ENCODE data around the gene TEX101. TPM values are rescaled to one million over a fixed set of nuclear protein-coding genes. Genes with fewer than 3 reads are reported as not detected.
"Not testable (repeated sequence)": the region's sequence is repeated elsewhere in the genome, so short reads cannot be mapped to it uniquely, and the experiment has no call there.

The TEX101 gene
- total RNA-seq, 1 donor from 2014 or later: not detected

GRCh38 chr19:43416951-43417623 is 2.4 kb downstream of the TEX101 start:
- intact Hi-C loops (cut with micrococcal nuclease): no loop called here

DNA sequence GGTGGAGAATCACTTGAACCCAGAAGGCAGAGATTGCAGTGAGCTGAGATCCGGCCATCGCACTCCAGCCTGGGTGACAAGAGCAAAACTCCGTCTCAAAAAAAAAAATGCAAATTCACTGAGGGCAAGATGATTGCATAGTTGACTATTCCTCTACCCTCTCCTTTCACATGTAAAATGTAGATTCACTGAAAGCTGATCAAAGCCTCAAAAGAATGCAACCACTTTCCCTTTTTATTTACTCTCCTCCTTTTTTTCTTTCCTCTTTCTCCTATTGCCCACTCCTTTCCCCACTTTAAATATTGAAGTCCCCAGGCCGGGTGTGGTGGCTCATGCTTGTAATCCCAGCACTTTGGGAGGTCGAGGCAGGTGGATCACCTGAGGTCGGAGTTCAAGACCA is 6.3 kb downstream of the TEX101 start:
- intact Hi-C loops (cut with micrococcal nuclease): no loop called here

GRCh38 chr19:43422000-43422688 is 7.5 kb downstream of the TEX101 start:
- intact Hi-C loops (cut with micrococcal nuclease): no loop called here

DNA sequence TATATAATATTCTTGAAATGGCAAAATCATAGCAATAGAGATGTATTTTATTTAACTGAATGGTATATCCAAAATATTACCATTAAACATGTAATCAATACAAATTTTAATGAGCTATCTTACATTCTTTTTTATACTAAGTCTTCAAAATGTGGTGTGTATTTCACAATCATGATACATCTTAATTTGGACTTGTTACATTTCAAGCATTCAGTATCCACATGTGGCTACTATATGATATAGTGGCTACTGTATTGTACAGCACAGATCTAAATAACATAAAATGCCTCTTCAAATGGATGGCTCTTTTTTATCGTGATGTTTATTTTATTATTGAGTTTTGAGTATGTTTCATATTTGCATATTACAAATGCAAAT is 8.0 kb downstream of the TEX101 start:
- intact Hi-C loops (cut with micrococcal nuclease): no loop called here

- intact Hi-C loops (cut with micrococcal nuclease): no loop called here
Observed at GRCh38 chr19:43423779-43424178, 9.1 kb downstream of the TEX101 start.

- intact Hi-C loops (cut with micrococcal nuclease): no loop called here
Observed at GRCh38 chr19:43425567-43426392, 11.1 kb downstream of the TEX101 start.

- intact Hi-C loops (cut with micrococcal nuclease): no loop called here
Observed at GRCh38 chr19:43429395-43429794, 14.7 kb downstream of the TEX101 start.

- intact Hi-C loops (cut with micrococcal nuclease): no loop called here
Observed at GRCh38 chr19:43430142-43430710, 15.5 kb downstream of the TEX101 start.

DNA sequence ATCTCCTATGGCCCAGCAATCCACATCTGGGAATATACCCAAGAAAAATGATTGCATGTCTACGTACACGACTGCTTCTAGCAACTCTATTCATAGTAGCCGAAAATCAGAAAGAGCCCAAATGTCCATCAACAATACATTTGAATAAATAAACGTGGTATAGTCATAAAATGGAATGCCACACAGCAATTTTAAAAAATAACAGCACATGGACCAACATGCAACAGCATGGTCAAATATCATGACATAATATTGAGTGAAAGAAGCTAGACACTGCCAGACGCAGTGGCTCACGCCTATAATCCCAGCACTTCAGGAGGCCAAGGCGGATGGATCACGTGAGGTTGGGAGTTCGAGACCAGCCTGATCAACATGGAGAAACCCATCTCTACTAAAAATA is 16.3 kb downstream of the TEX101 start:
- intact Hi-C loops (cut with micrococcal nuclease): no loop called here

GRCh38 chr19:43433358-43433673 is 18.6 kb downstream of the TEX101 start:
- intact Hi-C loops (cut with micrococcal nuclease): loop anchor here (1.0 kb wide), 1 partner anchor 86 kb away; no protein-coding TSS in a partner anchor

- intact Hi-C loops (cut with micrococcal nuclease): loop anchor here (1.0 kb wide), 1 partner anchor 86 kb away; no protein-coding TSS in a partner anchor
Observed at GRCh38 chr19:43433689-43434088, 19.0 kb downstream of the TEX101 start.

DNA sequence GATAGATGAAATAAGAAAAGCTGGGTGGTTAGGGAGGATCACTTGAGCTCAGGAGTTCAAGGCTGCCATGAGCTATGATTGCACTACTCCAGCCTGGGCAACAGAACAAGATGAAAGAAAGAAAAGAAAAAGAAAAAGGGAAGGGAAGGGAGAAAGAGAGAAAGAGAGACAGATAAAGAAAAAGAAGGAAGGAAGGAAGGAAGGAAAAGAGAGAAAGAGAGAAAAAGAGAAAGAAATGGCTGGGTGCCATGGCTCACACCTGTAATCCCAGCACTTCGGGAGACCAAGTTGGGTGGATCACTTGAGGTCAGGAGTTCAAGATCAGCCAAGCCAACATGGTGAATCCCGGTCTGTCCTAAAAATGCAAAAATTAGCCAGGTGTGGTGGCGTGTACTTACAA is 21.1 kb downstream of the TEX101 start:
- intact Hi-C loops (cut with micrococcal nuclease): no loop called here

DNA sequence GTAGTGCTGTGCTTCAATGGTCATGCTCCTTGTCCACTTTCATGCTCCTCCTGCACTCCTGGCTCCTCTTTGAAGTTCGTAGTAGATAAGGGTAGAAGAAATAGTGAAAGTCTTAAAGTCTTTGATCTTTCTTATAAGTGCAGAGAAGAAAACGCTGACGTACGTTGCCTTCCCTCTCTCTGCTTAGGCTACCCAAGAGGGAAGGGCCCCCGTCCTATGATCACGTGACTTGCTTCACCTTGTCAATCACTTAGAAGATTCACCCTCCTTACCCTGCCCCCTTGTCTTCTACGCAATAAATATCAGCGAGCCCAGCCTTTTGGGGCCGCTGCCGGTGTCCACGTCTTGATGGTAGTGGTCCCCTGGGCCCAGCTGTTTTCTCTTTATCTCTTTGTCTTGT is 22.6 kb downstream of the TEX101 start:
- intact Hi-C loops (cut with micrococcal nuclease): not testable (repeated sequence)

- intact Hi-C loops (cut with micrococcal nuclease): no loop called here
Observed at GRCh38 chr19:43437712-43438111, 23.0 kb downstream of the TEX101 start.

DNA sequence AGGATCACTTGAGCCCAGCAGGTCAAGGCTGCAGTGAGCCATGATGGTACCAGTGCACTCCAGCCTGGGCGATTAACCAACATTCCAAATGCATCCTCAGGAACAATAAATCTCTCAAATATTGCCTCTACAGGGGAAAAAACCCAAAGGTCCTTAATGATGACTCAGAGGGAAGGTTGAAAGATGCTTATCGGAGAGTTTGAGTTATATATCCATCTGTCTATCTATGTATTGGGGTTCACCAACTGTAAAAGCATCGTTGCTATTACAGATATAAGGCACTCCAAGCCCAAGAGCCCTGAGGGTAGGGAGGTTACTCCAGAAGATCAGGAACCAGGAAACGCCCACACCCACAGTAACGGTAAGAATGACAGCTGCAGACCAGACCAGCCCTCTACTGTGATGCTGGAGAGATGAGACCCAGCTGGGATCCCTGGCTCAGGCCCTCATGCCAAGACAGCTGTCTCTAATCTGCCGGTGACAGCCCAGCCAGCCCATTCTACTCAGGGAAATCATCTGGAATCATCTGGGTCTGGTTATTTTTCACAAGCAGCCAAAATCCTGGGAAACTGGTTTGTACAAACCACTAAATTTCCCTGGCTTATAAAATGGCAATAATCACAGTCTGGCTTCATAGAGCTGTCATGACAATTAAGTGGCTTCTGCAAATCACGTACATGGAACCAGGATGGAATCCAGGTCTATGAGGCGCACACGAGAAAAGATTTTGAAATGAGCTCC is 23.8 kb downstream of the TEX101 start:
- intact Hi-C loops (cut with micrococcal nuclease): loop anchor here (1.0 kb wide), 1 partner anchor 25 kb away; no protein-coding TSS in a partner anchor

- intact Hi-C loops (cut with micrococcal nuclease): loop anchor here (1.0 kb wide), 1 partner anchor 24 kb away; no protein-coding TSS in a partner anchor
Observed at GRCh38 chr19:43439032-43439708, 24.5 kb downstream of the TEX101 start.

DNA sequence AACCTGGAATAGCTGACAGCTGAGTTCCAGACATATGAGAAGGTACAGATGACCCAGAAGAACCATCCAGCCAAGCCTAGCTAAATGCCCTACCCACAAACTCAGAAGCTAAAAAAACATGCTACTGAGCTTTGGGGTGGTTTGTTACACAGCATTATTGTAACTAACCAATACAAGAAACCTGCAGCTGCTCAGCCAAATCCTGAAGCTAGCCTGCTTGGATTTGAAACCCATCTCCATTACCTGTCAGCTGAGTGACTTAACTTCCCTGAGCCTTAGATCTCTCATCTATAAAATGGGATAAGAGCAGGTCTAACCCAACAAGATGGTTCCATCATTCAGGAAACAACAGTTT is 25.0 kb downstream of the TEX101 start:
- intact Hi-C loops (cut with micrococcal nuclease): loop anchor here (1.0 kb wide), 1 partner anchor 24 kb away; no protein-coding TSS in a partner anchor

GRCh38 chr19:43441716-43442115 is 27.0 kb downstream of the TEX101 start:
- intact Hi-C loops (cut with micrococcal nuclease): no loop called here

DNA sequence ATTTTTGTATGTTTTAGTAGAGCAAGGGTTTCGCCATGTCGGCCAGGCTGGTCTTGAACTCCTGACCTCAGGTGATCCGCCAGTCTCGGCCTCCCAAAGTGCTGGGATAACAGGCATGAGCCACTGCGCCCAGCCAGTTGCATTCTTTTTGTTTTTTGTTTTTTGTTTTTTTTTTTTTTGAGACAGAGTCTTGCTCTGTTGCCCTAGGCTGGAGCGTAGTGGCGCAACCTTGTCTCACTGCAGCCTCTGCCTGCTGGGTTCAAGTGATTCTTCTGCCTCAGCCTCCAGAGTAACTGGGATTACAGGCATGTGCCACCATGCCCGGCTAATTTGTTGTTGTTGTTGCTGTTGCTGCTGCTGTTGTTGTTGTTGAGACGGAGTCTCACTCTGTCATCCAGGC is 29.4 kb downstream of the TEX101 start:
- intact Hi-C loops (cut with micrococcal nuclease): not testable (repeated sequence)

- intact Hi-C loops (cut with micrococcal nuclease): loop anchor here (5.0 kb wide), 1 partner anchor 153 kb away; the partner anchor contains the start of genes IRGQ and ZNF576
Observed at GRCh38 chr19:43444531-43445287, 30.0 kb downstream of the TEX101 start.
